CD14-positive monocyte (primary cell): ENCODE data around the gene CYB5D1. TPM values are rescaled to one million over a fixed set of nuclear protein-coding genes. Genes with fewer than 3 reads are reported as not detected.
A peak's percentile ranks its signal among the peaks of the same experiment; 100 is the strongest.
"Not testable (repeated sequence)": the region's sequence is repeated elsewhere in the genome, so short reads cannot be mapped to it uniquely, and the experiment has no call there.

Source experiments
- DNase-seq, 3 donors: peaks; one replicate each; pipeline ENCODE4 v3.0.0-alpha.2; 2011 to 2022
- H2AFZ ChIP-seq: 2 replicates; pipeline ENCODE4 v1.6.0; 2012; ENCODE audit warnings: mild to moderate bottlenecking, low read depth, low read length, inconsistent platforms; ENCODE audit not compliant: insufficient read depth, poor library complexity, severe bottlenecking
- H3K27ac ChIP-seq, 2 donors: 1 replicate in 1 of 2; 2 replicates in 1 of 2; pipeline ENCODE4 v1.5.1; 2012 to 2013; ENCODE audit warnings: low read length in 2 of 2, control low read depth in 1 of 2, inconsistent platforms in 1 of 2, low read depth in 1 of 2, mild to moderate bottlenecking in 1 of 2
- H3K27me3 ChIP-seq, 2 donors: one replicate each; pipeline versions ENCODE4 v1.6.0 to v1.6.1; 2011 to 2013; ENCODE audit warnings: low read length in 2 of 2; ENCODE audit not compliant: control insufficient read depth in 2 of 2, insufficient read depth in 2 of 2
- H3K36me3 ChIP-seq, 2 donors: replicated peaks in 1 of 2; 1 replicate in 1 of 2; 2 replicates in 1 of 2; pipeline versions ENCODE4 v1.5.1 to v1.6.1; 2012 to 2013; ENCODE audit warnings: low read length in 2 of 2, control low read depth in 1 of 2, inconsistent platforms in 1 of 2, mild to moderate bottlenecking in 1 of 2; ENCODE audit not compliant: insufficient read depth in 2 of 2, control insufficient read depth in 1 of 2
- H3K4me1 ChIP-seq, 2 donors: 1 replicate in 1 of 2; 2 replicates in 1 of 2; pipeline versions ENCODE4 v1.5.1 to v1.6.1; 2012 to 2013; ENCODE audit warnings: low read length in 2 of 2, control low read depth in 1 of 2, inconsistent platforms in 1 of 2, mild to moderate bottlenecking in 1 of 2, moderate library complexity in 1 of 2; ENCODE audit not compliant: insufficient read depth in 2 of 2, control insufficient read depth in 1 of 2
- H3K4me2 ChIP-seq: replicated peaks from 2 replicates; pipeline ENCODE3; 2012; ENCODE audit warnings: low read length, moderate library complexity, mild to moderate bottlenecking; ENCODE audit not compliant: poor library complexity, severe bottlenecking; ENCODE audit errors: extremely low read depth
- H3K4me3 ChIP-seq, 3 experiments: fragments of 200-600 bp in 1 of 3; sonication (generic) in 1 of 3; replicated peaks in 1 of 3; 1 replicate in 2 of 3; 2 replicates in 1 of 3; pipeline ENCODE4 v1.5.1; 2011 to 2013; ENCODE audit warnings: low read length in 3 of 3, mild to moderate bottlenecking in 3 of 3, control low read depth in 2 of 3, low read depth in 2 of 3, inconsistent platforms in 1 of 3, moderate library complexity in 1 of 3
- H3K79me2 ChIP-seq: 2 replicates; pipeline ENCODE4 v1.6.0; 2012; ENCODE audit warnings: mild to moderate bottlenecking, control low read depth, inconsistent platforms, low read length, moderate library complexity; ENCODE audit not compliant: insufficient read depth
- H3K9ac ChIP-seq: 2 replicates; pipeline ENCODE4 v1.6.0; 2017; ENCODE audit warnings: low read length, mild to moderate bottlenecking; ENCODE audit not compliant: insufficient read depth, poor library complexity, severe bottlenecking
- H3K9me3 ChIP-seq, 2 donors: replicated peaks in 1 of 2; 1 replicate in 1 of 2; 2 replicates in 1 of 2; pipeline versions ENCODE4 v1.5.1 to v1.6.1; 2012 to 2013; ENCODE audit warnings: low read length in 2 of 2, control low read depth in 1 of 2; ENCODE audit not compliant: control insufficient read depth in 1 of 2, insufficient read depth in 1 of 2
- H4K20me1 ChIP-seq: 2 replicates; pipeline ENCODE4 v1.6.0; 2012; ENCODE audit warnings: mild to moderate bottlenecking, low read length, control low read depth, moderate library complexity; ENCODE audit not compliant: insufficient read depth
- H3K27ac Mint-ChIP-seq, 7 donors: one replicate each; pipeline ENCODE4 v1.8.0; 2020; ENCODE audit warnings: mild to moderate bottlenecking in 7 of 7, mixed read lengths in 7 of 7, moderate library complexity in 6 of 7, inconsistent platforms in 2 of 7
- H3K27me3 Mint-ChIP-seq, 3 donors: one replicate each; pipeline ENCODE4 v1.8.0; 2021 to 2022; ENCODE audit warnings: low read depth in 3 of 3, mild to moderate bottlenecking in 3 of 3, mixed read lengths in 3 of 3, moderate library complexity in 3 of 3, inconsistent platforms in 1 of 3
- H3K36me3 Mint-ChIP-seq, 2 donors: one replicate each; pipeline ENCODE4 v1.8.0; 2020; ENCODE audit warnings: mixed read lengths in 2 of 2, inconsistent platforms in 1 of 2, mild to moderate bottlenecking in 1 of 2
- H3K4me1 Mint-ChIP-seq: one replicate; pipeline ENCODE4 v1.8.0; 2020; ENCODE audit warnings: mild to moderate bottlenecking, mixed read lengths
- H3K4me3 Mint-ChIP-seq, 2 donors: one replicate each; pipeline ENCODE4 v1.8.0; 2020; ENCODE audit warnings: mild to moderate bottlenecking in 2 of 2, mixed read lengths in 2 of 2, moderate library complexity in 1 of 2
- H3K9me3 Mint-ChIP-seq, 7 donors: one replicate each; pipeline ENCODE4 v1.8.0; 2020 to 2022; ENCODE audit warnings: mixed read lengths in 7 of 7, mild to moderate bottlenecking in 6 of 7, moderate library complexity in 6 of 7, inconsistent platforms in 2 of 7
- WGBS: methylation state at CpG from one replicate; pipeline ENCODE4 v1.1.5; 2013; ENCODE audit warnings: missing lambda C conversion rate; ENCODE audit not compliant: insufficient coverage; 5-methylcytosine and 5-hydroxymethylcytosine counted together
- intact Hi-C, 2 donors: fragments of 100-400 bp; cut with micrococcal nuclease; formaldehyde crosslinking; loops; one replicate each; pipeline versions ENCODE4 v1.15.0 to v1.15.1; 2023
- polyA minus RNA-seq: library from RNA; depleted of rRNA, polyadenylated mRNA; stranded (reverse); fragments of >200 nt; gene quantifications from 2 replicates; pipeline ENCODE4 v1.2.3, GENCODE V29; 2012
- polyA plus RNA-seq, 3 donors: library from polyadenylated mRNA; depleted of rRNA in 1 of 3; unstranded in 2 of 3; stranded (reverse) in 1 of 3; fragments of 300-500 nt in 2 of 3; fragments of >200 nt in 1 of 3; fragmentation: Illumina TruSeq in 2 of 3; gene quantifications; 1 replicate in 2 of 3; 2 replicates in 1 of 3; pipeline ENCODE4 v1.2.3, GENCODE V29; 2012 to 2021
- total RNA-seq, 12 experiments: library from RNA in 1 of 12; stranded (reverse) in 1 of 12; fragments of 120-200 nt in 1 of 12; gene quantifications; one replicate each; pipeline ENCODE4 v1.2.4 and lab custom pipeline; 2013 to 2026; ENCODE audit warnings: mixed read lengths in 6 of 12, inconsistent platforms in 1 of 12
- TF ChIP-seq, protein P1 (sequence below): fragments of 200-600 bp; IDR thresholded peaks from one replicate; pipeline ENCODE4 v1.8.0; 2022; ENCODE audit warnings: antibody characterized with exemption, mild to moderate bottlenecking

The CYB5D1 gene
- 1.3 TPM for total RNA-seq (2013)
- polyA plus RNA-seq (1 to 10 TPM in 1 of 3 donors, under 1 TPM in 2; 0.50 to 4.8 (median 0.98) TPM), polyA minus RNA-seq (2.6 and 6.5 TPM in 2 replicates), total RNA-seq (lab: John Stamatoyannopoulos, UW) (1.4 to 31.0 (median 9.4) reads per million in 11 experiments)

GRCh38 chr17:7857713-7858521 is at the start of gene CYB5D1:
Gene CYB5D1 (plus strand): TSS chr17:7858003. CDS start chr17:7858135, 132 bp downstream.
- DNase-seq = peak; percentile 82 to 88 (median 85)
- H3K27me3 ChIP-seq = no peaks in the 10 kb centered on the region
- peaks cover 14 to 48% of the 10 kb centered on the region in 2 donors for H3K36me3 ChIP-seq
- no peaks in the 10 kb centered on the region for H3K9me3 Mint-ChIP-seq
- peaks cover 0 to 4% (median 2%) of the 10 kb centered on the region in 3 donors for H3K27me3 Mint-ChIP-seq
- H3K4me2 ChIP-seq = peak within 1 kb of the TSS; percentile 98
- H3K79me2 ChIP-seq = peaks cover 40% of the 10 kb centered on the region
- H3K36me3 Mint-ChIP-seq = peaks cover 25 to 42% of the 10 kb centered on the region in 2 donors
- peak within 1 kb of the TSS; percentile 67 to 95 (median 74) for H3K4me3 ChIP-seq
- no peak within 1 kb of the TSS for H3K27ac Mint-ChIP-seq
- peak within 1 kb of the TSS; percentile 85 for H2AFZ ChIP-seq
- H4K20me1 ChIP-seq = peaks cover 37% of the 10 kb centered on the region
- intact Hi-C loops = loop anchor here (2.0 kb wide), 3 partner anchors 15 to 35 kb away; partner anchors contain the start of gene KDM6B (in 1 of the 2)
- peaks cover 36 to 47% of the 10 kb centered on the region in 2 donors for H3K4me1 ChIP-seq
- H3K27ac ChIP-seq = peak within 1 kb of the TSS; percentile 94 to 95
- peaks cover 2% of the 10 kb centered on the region for H3K4me1 Mint-ChIP-seq
- H3K9ac ChIP-seq = peak within 1 kb of the TSS; percentile 84
- no peaks in the 10 kb centered on the region for H3K9me3 ChIP-seq
- TF ChIP-seq, protein P1, sequence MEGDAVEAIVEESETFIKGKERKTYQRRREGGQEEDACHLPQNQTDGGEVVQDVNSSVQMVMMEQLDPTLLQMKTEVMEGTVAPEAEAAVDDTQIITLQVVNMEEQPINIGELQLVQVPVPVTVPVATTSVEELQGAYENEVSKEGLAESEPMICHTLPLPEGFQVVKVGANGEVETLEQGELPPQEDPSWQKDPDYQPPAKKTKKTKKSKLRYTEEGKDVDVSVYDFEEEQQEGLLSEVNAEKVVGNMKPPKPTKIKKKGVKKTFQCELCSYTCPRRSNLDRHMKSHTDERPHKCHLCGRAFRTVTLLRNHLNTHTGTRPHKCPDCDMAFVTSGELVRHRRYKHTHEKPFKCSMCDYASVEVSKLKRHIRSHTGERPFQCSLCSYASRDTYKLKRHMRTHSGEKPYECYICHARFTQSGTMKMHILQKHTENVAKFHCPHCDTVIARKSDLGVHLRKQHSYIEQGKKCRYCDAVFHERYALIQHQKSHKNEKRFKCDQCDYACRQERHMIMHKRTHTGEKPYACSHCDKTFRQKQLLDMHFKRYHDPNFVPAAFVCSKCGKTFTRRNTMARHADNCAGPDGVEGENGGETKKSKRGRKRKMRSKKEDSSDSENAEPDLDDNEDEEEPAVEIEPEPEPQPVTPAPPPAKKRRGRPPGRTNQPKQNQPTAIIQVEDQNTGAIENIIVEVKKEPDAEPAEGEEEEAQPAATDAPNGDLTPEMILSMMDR = no peak
- no peak within 1 kb of the TSS for H3K4me3 Mint-ChIP-seq
- 9% methylated on average over 40 of the region's 48 CpGs for WGBS

DNA sequence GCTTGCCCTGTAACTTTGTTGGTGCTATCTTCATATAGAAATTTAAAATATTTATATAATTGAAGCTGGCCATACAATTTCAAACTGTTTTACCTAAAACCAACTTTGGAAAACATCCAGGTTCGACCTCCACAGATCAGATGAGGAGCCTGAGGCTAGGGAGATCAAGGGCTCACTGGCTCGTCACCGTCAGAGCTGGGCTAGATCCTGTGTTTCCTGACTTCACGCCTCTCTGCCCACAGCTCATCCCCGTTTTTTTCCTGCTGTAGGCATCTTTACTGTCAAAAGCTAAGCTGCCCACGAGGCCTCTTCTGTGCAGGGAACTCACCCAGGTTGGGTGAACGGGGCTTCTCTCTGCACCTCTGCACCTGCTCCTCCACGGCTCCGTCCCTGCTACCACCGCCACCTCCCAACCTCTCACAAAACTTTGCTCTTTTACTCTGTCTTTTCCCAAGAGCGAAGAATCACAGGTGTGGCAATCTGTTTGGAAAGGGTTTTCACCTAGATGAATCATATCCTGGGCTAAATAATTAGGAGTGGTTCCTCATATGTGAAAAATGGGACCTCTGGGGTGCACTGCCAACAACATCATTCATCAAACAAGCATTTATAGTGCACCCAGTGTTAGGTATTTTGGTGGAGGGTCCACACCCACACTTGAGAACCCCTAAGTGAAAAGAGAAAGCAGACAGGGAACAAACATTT is 48.6 kb upstream of the CYB5D1 start:
- no peaks in the 10 kb centered on the region for H3K36me3 ChIP-seq
- H3K4me3 ChIP-seq = no peak overlapping the region
- no peak overlapping the region for H3K9ac ChIP-seq
- intact Hi-C loops = no loop called here
- no peak overlapping the region for H3K27ac Mint-ChIP-seq
- no peaks in the 10 kb centered on the region for H3K36me3 Mint-ChIP-seq
- no peaks in the 10 kb centered on the region for H3K27me3 ChIP-seq
- no peak for DNase-seq
- peaks cover 10 to 19% of the 10 kb centered on the region in 2 donors for H3K4me1 ChIP-seq
- no peaks in the 10 kb centered on the region for H4K20me1 ChIP-seq
- TF ChIP-seq, protein P1 = no peak
- H3K4me2 ChIP-seq = no peak overlapping the region
- H3K27ac ChIP-seq = no peak overlapping the region
- no peaks in the 10 kb centered on the region for H3K9me3 Mint-ChIP-seq
- no peak overlapping the region for H2AFZ ChIP-seq
- H3K4me3 Mint-ChIP-seq = no peak overlapping the region
- peaks cover 0 to 6% (median 3%) of the 10 kb centered on the region in 3 donors for H3K27me3 Mint-ChIP-seq
- no peaks in the 10 kb centered on the region for H3K79me2 ChIP-seq
- 87% methylated on average over 6 of the region's 11 CpGs for WGBS
- no peaks in the 10 kb centered on the region for H3K9me3 ChIP-seq
- H3K4me1 Mint-ChIP-seq = peaks cover 13% of the 10 kb centered on the region

GRCh38 chr17:7809791-7810343 is 47.9 kb upstream of the CYB5D1 start:
- H3K9ac ChIP-seq, H3K27me3 Mint-ChIP-seq, H2AFZ ChIP-seq, H4K20me1 ChIP-seq, H3K36me3 ChIP-seq, H3K36me3 Mint-ChIP-seq, H3K27ac Mint-ChIP-seq, H3K9me3 ChIP-seq, H3K79me2 ChIP-seq, H3K27me3 ChIP-seq, H3K9me3 Mint-ChIP-seq, H3K4me2 ChIP-seq, H3K4me3 Mint-ChIP-seq, intact Hi-C loops, H3K4me3 ChIP-seq, H3K27ac ChIP-seq, DNase-seq: not testable (repeated sequence)
- peaks cover 13% of the 10 kb centered on the region for H3K4me1 Mint-ChIP-seq
- WGBS = 70% methylated on average over 5 of the region's 9 CpGs
- peaks cover 10 to 19% of the 10 kb centered on the region in 2 donors for H3K4me1 ChIP-seq
